GM12878 (cell line): ENCODE measurements around the gene CRYL1. TPM values are rescaled to one million over a fixed set of nuclear protein-coding genes. Genes with fewer than 3 reads are reported as not detected.

ENCODE experiments used
- ATAC-seq: fragments of 200-7000 bp; cut with Tn5 transposase; 3 replicates; pipeline ENCODE4 v1.9.1; 2020; ENCODE audit warnings: mild to moderate bottlenecking, moderate library complexity
- BruUV-seq: library from RNA; stranded (reverse); fragments of 400-500 nt; replicated peaks from 2 replicates; lab custom pipeline; 2021; lab: Mats Ljungman, UMichigan
- CTCF ChIA-PET: fragments of 300-600 bp; sonication (Branson Sonifier 250); formaldehyde crosslinking; extraction: SDS; loops from one replicate; lab custom pipeline; 2021; ENCODE audit warnings: inconsistent platforms; lab: Yijun Ruan, JAX
- POLR2A ChIA-PET: fragments of 350-600 bp; formaldehyde crosslinking; extraction: SDS; loops from one replicate; lab custom pipeline; 2021; ENCODE audit warnings: inconsistent platforms; lab: Charles Lee
- RAD21 ChIA-PET: fragments of 300-600 bp; sonication (Branson Sonifier 250); formaldehyde crosslinking; loops from one replicate; lab custom pipeline; 2023; ENCODE audit warnings: antibody characterized with exemption; ENCODE audit not compliant: unreplicated experiment; lab: Charles Lee
- SMC1A ChIA-PET: fragments of 300-600 bp; sonication (Branson Sonifier 250); formaldehyde crosslinking; loops from one replicate; lab custom pipeline; 2023; ENCODE audit not compliant: unreplicated experiment, uncharacterized antibody; lab: Charles Lee
- DNase-seq: peaks from one replicate; pipeline ENCODE4 v3.0.0-alpha.2; 2011; ENCODE audit warnings: low read depth, low spot score
- FAIRE-seq: peaks from 3 replicates; lab custom pipeline; 2011; peaks lifted over from hg19 to GRCh38; lab: Jason Lieb, UNC
- H2AFZ ChIP-seq: 2 replicates; pipeline ENCODE4 v1.6.0; 2011; ENCODE audit warnings: low read depth, low read length, control low read depth; ENCODE audit not compliant: control insufficient read depth
- H3K27ac ChIP-seq: 2 replicates; pipeline ENCODE4 v1.5.1; 2011; ENCODE audit warnings: control low read depth; ENCODE audit not compliant: control insufficient read depth, insufficient read depth
- H3K27me3 ChIP-seq, 2 experiments: replicated peaks in 1 of 2; 2 replicates each; pipeline versions ENCODE4 v1.6.0 to v1.6.1; 2011; ENCODE audit warnings: low read length in 1 of 2; ENCODE audit not compliant: control insufficient read depth in 2 of 2, insufficient read depth in 2 of 2
- H3K36me3 ChIP-seq, 2 experiments: 2 replicates each; pipeline ENCODE4 v1.5.1; 2011; ENCODE audit warnings: low read length in 1 of 2; ENCODE audit not compliant: control insufficient read depth in 2 of 2, insufficient read depth in 2 of 2
- H3K4me1 ChIP-seq: 2 replicates; pipeline ENCODE4 v1.6.1; 2011; ENCODE audit warnings: mild to moderate bottlenecking, low read length, moderate library complexity, mixed read lengths; ENCODE audit not compliant: control insufficient read depth, insufficient read depth
- H3K4me2 ChIP-seq: 2 replicates; pipeline ENCODE4 v1.6.0; 2011; ENCODE audit warnings: control low read depth; ENCODE audit not compliant: control insufficient read depth, insufficient read depth
- H3K4me3 ChIP-seq: fragments of 200-600 bp; sonication (generic); 2 replicates; pipeline ENCODE4 v1.5.1; 2016
- H3K79me2 ChIP-seq: 2 replicates; pipeline ENCODE4 v1.6.0; 2011; ENCODE audit warnings: low read length; ENCODE audit not compliant: control insufficient read depth, insufficient read depth
- H3K9ac ChIP-seq: 2 replicates; pipeline ENCODE4 v1.8.0; 2011; ENCODE audit warnings: low read length, control low read depth, mixed read lengths; ENCODE audit not compliant: control insufficient read depth, insufficient read depth
- H3K9me3 ChIP-seq: replicated peaks from 3 replicates; pipeline ENCODE4 v1.5.1; 2011; ENCODE audit warnings: mild to moderate bottlenecking, low read length; ENCODE audit not compliant: control insufficient read depth, insufficient read depth
- H4K20me1 ChIP-seq: 2 replicates; pipeline ENCODE4 v1.6.0; 2011; ENCODE audit not compliant: control insufficient read depth, insufficient read depth
- BCL11A ChIP-seq: IDR thresholded peaks from 2 replicates; pipeline ENCODE4 v1.6.1; 2011; ENCODE audit warnings: low read depth, low read length
- CEBPB ChIP-seq, 2 experiments: fragments of 150-350 bp in 1 of 2; IDR thresholded peaks; 2 replicates each; pipeline ENCODE4 v1.6.1; 2012 to 2014; ENCODE audit warnings: low read depth in 2 of 2, low read length in 2 of 2, borderline replicate concordance in 1 of 2, inconsistent platforms in 1 of 2
- FOS ChIP-seq: IDR thresholded peaks from 3 replicates; pipeline ENCODE4 v1.6.1; 2011; ENCODE audit warnings: borderline replicate concordance; ENCODE audit not compliant: insufficient read length; ENCODE audit errors: extremely low read depth
- MEF2B ChIP-seq: fragments of 450-650 bp; IDR thresholded peaks from 2 replicates; pipeline ENCODE4 v1.6.1; 2018; ENCODE audit warnings: mild to moderate bottlenecking, moderate library complexity; ENCODE audit not compliant: partially characterized antibody, poor library complexity, severe bottlenecking
- NFYB ChIP-seq: IDR thresholded peaks from 2 replicates; pipeline ENCODE4 v1.6.1; 2011; ENCODE audit warnings: low read depth, mild to moderate bottlenecking, low read length, improper control_type of control experiment, moderate library complexity; ENCODE audit not compliant: insufficient read depth
- PAX5 ChIP-seq: IDR thresholded peaks from 2 replicates; pipeline ENCODE4 v1.6.1; 2011; ENCODE audit warnings: low read depth, low read length, borderline replicate concordance
- RAD51 ChIP-seq: fragments of 450-650 bp; IDR thresholded peaks from 2 replicates; pipeline ENCODE4 v1.6.1; 2016; ENCODE audit warnings: moderate library complexity, mild to moderate bottlenecking, inconsistent platforms
- SMAD1 ChIP-seq: fragments of 450-650 bp; IDR thresholded peaks from 2 replicates; pipeline ENCODE4 v1.6.1; 2018; ENCODE audit warnings: mild to moderate bottlenecking, low read depth; ENCODE audit not compliant: partially characterized antibody
- SPI1 ChIP-seq: IDR thresholded peaks from 2 replicates; pipeline ENCODE4 v1.6.1; 2011; ENCODE audit warnings: low read depth, mild to moderate bottlenecking, low read length, moderate library complexity, borderline replicate concordance; ENCODE audit not compliant: insufficient read depth
- SREBF2 ChIP-seq: IDR thresholded peaks from 2 replicates; pipeline ENCODE4 v1.6.1; 2012; ENCODE audit warnings: mild to moderate bottlenecking, low read length
- SRF ChIP-seq, 2 experiments: IDR thresholded peaks; 2 replicates each; pipeline ENCODE4 v1.6.1; 2011; ENCODE audit warnings: low read depth in 2 of 2, low read length in 2 of 2, mild to moderate bottlenecking in 1 of 2, moderate library complexity in 1 of 2
- TCF12 ChIP-seq: IDR thresholded peaks from 2 replicates; pipeline ENCODE4 v1.6.1; 2011; ENCODE audit warnings: low read depth, mild to moderate bottlenecking, low read length
- TCF3 ChIP-seq: IDR thresholded peaks from 2 replicates; pipeline ENCODE4 v1.6.1; 2012; ENCODE audit warnings: low read depth, mild to moderate bottlenecking, low read length, borderline replicate concordance; ENCODE audit not compliant: insufficient read depth
- WGBS: methylation state at CpG from one replicate; pipeline ENCODE4 v1.1.6; 2016; ENCODE audit warnings: low lambda C conversion rate; ENCODE audit not compliant: insufficient replicate concordance, insufficient coverage; ENCODE audit errors: missing lambda C conversion rate; 5-methylcytosine and 5-hydroxymethylcytosine counted together
- in situ Hi-C: fragments of 300-500 bp; cut with MboI; formaldehyde crosslinking; loops from 9 replicates; pipeline ENCODE4 v1.14.3; 2018; ENCODE audit warnings: mixed read lengths
- intact Hi-C: fragments of 100-400 bp; cut with micrococcal nuclease; formaldehyde crosslinking; loops from one replicate; pipeline ENCODE4 v1.14.2; 2022; ENCODE audit not compliant: unreplicated experiment
- polyA plus RNA-seq, 11 experiments: library from polyadenylated mRNA; depleted of rRNA in 4 of 11; unstranded in 6 of 11; stranded (reverse) in 5 of 11; fragments of >200 nt; fragmentation: Nextera tagmentation in 4 of 11; fragmentation: Illumina TruSeq in 1 of 11; extraction: Ambion mirVana in 4 of 11; extraction: Trizol in 1 of 11; gene quantifications; 1 replicate in 1 of 11; 2 replicates in 10 of 11; pipeline versions ENCODE4 v1.2.1 to v1.2.3, GENCODE V29; 2011 to 2016; ENCODE audit warnings: inconsistent platforms in 2 of 11, missing spikeins in 2 of 11, low read depth in 1 of 11
- total RNA-seq, 4 experiments: library from RNA; depleted of rRNA in 3 of 4; stranded (reverse); fragments of >200 nt in 3 of 4; fragmentation: Illumina TruSeq in 1 of 4; extraction: Trizol in 1 of 4; gene quantifications; 2 replicates each; pipeline versions ENCODE4 v1.2.1 to v1.2.3, GENCODE V29; 2013 to 2021
- TF ChIP-seq, protein P1 (sequence below): IDR thresholded peaks from 2 replicates; pipeline ENCODE4 v1.6.1; 2012; ENCODE audit warnings: improper control_type of control experiment, low read depth, low read length; ENCODE audit not compliant: insufficient replicate concordance
- TF ChIP-seq, protein P2 (sequence below): fragments of 450-650 bp; IDR thresholded peaks from 2 replicates; pipeline ENCODE4 v1.6.1; 2016; ENCODE audit warnings: mild to moderate bottlenecking, moderate library complexity, borderline replicate concordance

The CRYL1 gene
- total and polyA plus RNA-seq, 10 of the 15 experiments (the other 5 are each of a cell fraction or from before 2014, with no cell fraction given), result 5.5 to 36.7 (median 12.2) TPM

DNA sequence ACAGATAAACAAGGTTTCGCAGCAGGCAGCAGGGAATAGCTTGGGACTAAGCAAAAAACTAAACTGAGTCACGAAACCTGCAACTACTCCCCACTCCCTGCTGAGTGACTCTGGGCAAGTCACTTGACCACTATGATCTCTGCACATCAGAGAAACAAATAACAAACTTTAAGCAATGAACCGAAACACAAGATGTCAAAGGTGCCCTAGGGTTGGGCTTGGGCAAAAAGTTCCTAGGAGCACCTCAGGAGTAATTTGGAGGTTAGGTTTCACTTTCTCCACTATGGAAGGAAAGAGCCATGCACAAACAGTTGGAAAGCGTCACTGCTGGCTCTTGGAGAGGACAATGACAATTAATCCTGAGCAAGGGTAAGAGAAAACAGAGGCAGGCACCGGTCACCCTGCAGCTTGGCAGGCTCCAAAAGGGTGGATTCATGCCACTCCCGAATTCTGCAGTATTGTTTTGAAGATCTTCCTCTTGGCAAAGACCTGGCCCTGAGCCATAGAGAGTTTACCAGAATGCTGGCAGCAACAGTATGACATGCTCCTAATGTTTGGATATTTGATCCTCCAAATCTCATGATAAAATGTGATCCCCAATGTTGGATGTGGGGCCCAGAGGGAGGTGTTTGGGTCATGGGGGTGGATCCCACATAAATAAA lies 60.3 kb downstream of the CRYL1 start:
- SMC1A ChIA-PET, result no interaction called here
- H3K79me2 ChIP-seq, result no peaks in the 10 kb centered on the region
- POLR2A ChIA-PET, result no interaction called here
- H3K9ac ChIP-seq, result no peak overlapping the region
- no peaks in the 10 kb centered on the region for H3K9me3 ChIP-seq
- no peak overlapping the region for H3K4me2 ChIP-seq
- no peak for FAIRE-seq
- H3K27me3 ChIP-seq, result no peaks in the 10 kb centered on the region
- no peaks in the 10 kb centered on the region for H3K4me1 ChIP-seq
- H3K36me3 ChIP-seq, result no peaks in the 10 kb centered on the region
- ATAC-seq, result no peak
- RAD21 ChIA-PET, result no interaction called here
- no peak for DNase-seq
- WGBS, result 61% methylated on average over 6 of the region's 6 CpGs
- no peak overlapping the region for H3K4me3 ChIP-seq
- no peaks in the 10 kb centered on the region for H4K20me1 ChIP-seq
- BruUV-seq, result no TSS peak
- H2AFZ ChIP-seq, result no peak overlapping the region
- CTCF ChIA-PET, result no interaction called here
- intact Hi-C loops, result no loop called here
- in situ Hi-C loops, result no loop called here
- no peak overlapping the region for H3K27ac ChIP-seq
- no peak for TF ChIP-seq TCF12
- TF ChIP-seq TCF3, result no peak
- TF ChIP-seq SPI1, result no peak
- TF ChIP-seq FOS, result no peak
- no peak for TF ChIP-seq RAD51
- TF ChIP-seq, protein P1, sequence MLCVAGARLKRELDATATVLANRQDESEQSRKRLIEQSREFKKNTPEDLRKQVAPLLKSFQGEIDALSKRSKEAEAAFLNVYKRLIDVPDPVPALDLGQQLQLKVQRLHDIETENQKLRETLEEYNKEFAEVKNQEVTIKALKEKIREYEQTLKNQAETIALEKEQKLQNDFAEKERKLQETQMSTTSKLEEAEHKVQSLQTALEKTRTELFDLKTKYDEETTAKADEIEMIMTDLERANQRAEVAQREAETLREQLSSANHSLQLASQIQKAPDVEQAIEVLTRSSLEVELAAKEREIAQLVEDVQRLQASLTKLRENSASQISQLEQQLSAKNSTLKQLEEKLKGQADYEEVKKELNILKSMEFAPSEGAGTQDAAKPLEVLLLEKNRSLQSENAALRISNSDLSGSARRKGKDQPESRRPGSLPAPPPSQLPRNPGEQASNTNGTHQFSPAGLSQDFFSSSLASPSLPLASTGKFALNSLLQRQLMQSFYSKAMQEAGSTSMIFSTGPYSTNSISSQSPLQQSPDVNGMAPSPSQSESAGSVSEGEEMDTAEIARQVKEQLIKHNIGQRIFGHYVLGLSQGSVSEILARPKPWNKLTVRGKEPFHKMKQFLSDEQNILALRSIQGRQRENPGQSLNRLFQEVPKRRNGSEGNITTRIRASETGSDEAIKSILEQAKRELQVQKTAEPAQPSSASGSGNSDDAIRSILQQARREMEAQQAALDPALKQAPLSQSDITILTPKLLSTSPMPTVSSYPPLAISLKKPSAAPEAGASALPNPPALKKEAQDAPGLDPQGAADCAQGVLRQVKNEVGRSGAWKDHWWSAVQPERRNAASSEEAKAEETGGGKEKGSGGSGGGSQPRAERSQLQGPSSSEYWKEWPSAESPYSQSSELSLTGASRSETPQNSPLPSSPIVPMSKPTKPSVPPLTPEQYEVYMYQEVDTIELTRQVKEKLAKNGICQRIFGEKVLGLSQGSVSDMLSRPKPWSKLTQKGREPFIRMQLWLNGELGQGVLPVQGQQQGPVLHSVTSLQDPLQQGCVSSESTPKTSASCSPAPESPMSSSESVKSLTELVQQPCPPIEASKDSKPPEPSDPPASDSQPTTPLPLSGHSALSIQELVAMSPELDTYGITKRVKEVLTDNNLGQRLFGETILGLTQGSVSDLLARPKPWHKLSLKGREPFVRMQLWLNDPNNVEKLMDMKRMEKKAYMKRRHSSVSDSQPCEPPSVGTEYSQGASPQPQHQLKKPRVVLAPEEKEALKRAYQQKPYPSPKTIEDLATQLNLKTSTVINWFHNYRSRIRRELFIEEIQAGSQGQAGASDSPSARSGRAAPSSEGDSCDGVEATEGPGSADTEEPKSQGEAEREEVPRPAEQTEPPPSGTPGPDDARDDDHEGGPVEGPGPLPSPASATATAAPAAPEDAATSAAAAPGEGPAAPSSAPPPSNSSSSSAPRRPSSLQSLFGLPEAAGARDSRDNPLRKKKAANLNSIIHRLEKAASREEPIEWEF, result no peak
- no peak for TF ChIP-seq SREBF2
- TF ChIP-seq PAX5, result no peak
- no peak for TF ChIP-seq SRF (IDR thresholded peaks at IDR 0.05; ENCODE audit: low read depth in 2 of 2, low read length in 2 of 2)
- TF ChIP-seq, protein P2, sequence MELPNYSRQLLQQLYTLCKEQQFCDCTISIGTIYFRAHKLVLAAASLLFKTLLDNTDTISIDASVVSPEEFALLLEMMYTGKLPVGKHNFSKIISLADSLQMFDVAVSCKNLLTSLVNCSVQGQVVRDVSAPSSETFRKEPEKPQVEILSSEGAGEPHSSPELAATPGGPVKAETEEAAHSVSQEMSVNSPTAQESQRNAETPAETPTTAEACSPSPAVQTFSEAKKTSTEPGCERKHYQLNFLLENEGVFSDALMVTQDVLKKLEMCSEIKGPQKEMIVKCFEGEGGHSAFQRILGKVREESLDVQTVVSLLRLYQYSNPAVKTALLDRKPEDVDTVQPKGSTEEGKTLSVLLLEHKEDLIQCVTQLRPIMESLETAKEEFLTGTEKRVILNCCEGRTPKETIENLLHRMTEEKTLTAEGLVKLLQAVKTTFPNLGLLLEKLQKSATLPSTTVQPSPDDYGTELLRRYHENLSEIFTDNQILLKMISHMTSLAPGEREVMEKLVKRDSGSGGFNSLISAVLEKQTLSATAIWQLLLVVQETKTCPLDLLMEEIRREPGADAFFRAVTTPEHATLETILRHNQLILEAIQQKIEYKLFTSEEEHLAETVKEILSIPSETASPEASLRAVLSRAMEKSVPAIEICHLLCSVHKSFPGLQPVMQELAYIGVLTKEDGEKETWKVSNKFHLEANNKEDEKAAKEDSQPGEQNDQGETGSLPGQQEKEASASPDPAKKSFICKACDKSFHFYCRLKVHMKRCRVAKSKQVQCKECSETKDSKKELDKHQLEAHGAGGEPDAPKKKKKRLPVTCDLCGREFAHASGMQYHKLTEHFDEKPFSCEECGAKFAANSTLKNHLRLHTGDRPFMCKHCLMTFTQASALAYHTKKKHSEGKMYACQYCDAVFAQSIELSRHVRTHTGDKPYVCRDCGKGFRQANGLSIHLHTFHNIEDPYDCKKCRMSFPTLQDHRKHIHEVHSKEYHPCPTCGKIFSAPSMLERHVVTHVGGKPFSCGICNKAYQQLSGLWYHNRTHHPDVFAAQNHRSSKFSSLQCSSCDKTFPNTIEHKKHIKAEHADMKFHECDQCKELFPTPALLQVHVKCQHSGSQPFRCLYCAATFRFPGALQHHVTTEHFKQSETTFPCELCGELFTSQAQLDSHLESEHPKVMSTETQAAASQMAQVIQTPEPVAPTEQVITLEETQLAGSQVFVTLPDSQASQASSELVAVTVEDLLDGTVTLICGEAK, result no peak
- TF ChIP-seq CEBPB (IDR thresholded peaks at IDR 0.05; ENCODE audit: borderline replicate concordance in 1 of 2, low read depth in 2 of 2, low read length in 2 of 2), result no peak
- TF ChIP-seq MEF2B, result no peak
- TF ChIP-seq BCL11A, result no peak
- no peak for TF ChIP-seq SMAD1
- TF ChIP-seq NFYB, result no peak
